Activated CD4-positive, alpha-beta memory T cell treated with anti-CD3 and anti-CD28 coated beads for 36 hours (primary cell): ENCODE results near the gene ARID5B. TPM values are rescaled to one million over a fixed set of nuclear protein-coding genes. Genes with fewer than 3 reads are reported as not detected.

Source experiments
- CTCF ChIA-PET: fragments of 350-600 bp; sonication (Branson Sonifier 250); formaldehyde crosslinking; loops from one replicate; lab custom pipeline; 2021; ENCODE audit warnings: antibody characterized with exemption, inconsistent platforms; lab: Charles Lee
- POLR2A ChIA-PET: fragments of 350-600 bp; sonication (Branson Sonifier 250); formaldehyde crosslinking; loops from one replicate; lab custom pipeline; 2021; ENCODE audit warnings: antibody characterized with exemption; lab: Charles Lee
- DNase-seq: peaks from one replicate; pipeline ENCODE4 v3.0.0-alpha.2; 2020
- H3K27ac Mint-ChIP-seq: one replicate; pipeline ENCODE4 v1.8.0; 2021; ENCODE audit warnings: mixed read lengths
- H3K27me3 Mint-ChIP-seq: one replicate; pipeline ENCODE4 v1.8.0; 2021; ENCODE audit warnings: mixed read lengths
- H3K36me3 Mint-ChIP-seq: one replicate; pipeline ENCODE4 v1.8.0; 2021; ENCODE audit warnings: mixed read lengths
- H3K4me1 Mint-ChIP-seq: one replicate; pipeline ENCODE4 v1.8.0; 2021; ENCODE audit warnings: low read depth, mixed read lengths
- H3K4me3 Mint-ChIP-seq: one replicate; pipeline ENCODE4 v1.8.0; 2021; ENCODE audit warnings: mild to moderate bottlenecking, mixed read lengths
- H3K9me3 Mint-ChIP-seq: one replicate; pipeline ENCODE4 v1.8.0; 2021; ENCODE audit warnings: mixed read lengths
- intact Hi-C: fragments of 100-400 bp; cut with micrococcal nuclease; formaldehyde crosslinking; loops from one replicate; pipeline ENCODE4 v1.15.1; 2023
- total RNA-seq, 2 experiments: library from RNA; stranded (reverse); gene quantifications; one replicate each; pipeline ENCODE4 v1.2.3, GENCODE V29; 2021

Gene ARID5B
- total RNA-seq, 2 experiments from 2014 or later = 79.4 to 79.6 TPM

DNA sequence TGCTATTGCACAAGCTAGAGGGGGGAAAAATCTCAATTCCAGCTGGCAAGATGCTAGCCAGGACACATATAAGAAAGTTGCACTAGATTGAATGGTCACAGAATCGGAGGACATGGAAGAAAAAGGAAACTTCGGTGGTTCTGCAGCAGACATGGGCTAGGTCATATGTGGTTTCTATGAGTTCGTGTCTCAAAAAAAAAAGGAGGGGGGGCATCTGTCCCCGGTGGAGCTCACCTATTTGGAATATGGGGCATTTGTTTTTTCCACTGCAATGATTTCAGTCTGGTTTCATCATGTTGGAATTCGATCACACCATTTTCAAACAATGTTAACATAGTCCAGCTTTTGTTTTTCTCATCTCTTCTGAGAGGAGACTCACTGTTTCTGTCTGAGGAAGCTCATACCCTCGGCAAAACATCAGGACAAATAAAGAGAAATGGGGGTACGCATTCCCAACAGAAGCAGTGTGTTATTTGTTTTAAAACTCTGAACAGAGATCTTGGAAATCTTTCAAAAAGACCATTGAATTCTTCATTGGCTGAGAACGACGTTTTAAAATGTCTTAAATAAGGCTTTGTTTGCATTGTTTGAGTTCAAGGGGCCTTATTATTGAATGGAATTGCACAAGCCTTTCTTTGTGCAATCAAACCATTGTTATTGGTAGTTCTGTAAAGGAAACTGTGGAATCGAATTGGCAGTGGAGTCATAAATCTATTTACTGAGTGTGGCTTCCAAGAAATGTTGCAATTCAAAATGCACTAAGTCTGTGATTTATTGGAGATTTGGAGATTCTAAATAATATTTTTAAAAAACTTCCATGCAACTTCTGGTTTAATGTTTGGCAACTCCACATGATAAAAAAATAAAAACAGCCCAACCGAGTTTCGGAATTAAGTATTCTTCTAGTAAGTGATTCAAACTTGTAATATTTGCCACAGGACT lies 194.0 kb downstream of the ARID5B start:
- POLR2A ChIA-PET = no interaction called here
- CTCF ChIA-PET = interaction anchor here (0.7 kb wide), 1 partner anchor 137 kb away, joined by 3 read pairs; no protein-coding TSS in a partner anchor

DNA sequence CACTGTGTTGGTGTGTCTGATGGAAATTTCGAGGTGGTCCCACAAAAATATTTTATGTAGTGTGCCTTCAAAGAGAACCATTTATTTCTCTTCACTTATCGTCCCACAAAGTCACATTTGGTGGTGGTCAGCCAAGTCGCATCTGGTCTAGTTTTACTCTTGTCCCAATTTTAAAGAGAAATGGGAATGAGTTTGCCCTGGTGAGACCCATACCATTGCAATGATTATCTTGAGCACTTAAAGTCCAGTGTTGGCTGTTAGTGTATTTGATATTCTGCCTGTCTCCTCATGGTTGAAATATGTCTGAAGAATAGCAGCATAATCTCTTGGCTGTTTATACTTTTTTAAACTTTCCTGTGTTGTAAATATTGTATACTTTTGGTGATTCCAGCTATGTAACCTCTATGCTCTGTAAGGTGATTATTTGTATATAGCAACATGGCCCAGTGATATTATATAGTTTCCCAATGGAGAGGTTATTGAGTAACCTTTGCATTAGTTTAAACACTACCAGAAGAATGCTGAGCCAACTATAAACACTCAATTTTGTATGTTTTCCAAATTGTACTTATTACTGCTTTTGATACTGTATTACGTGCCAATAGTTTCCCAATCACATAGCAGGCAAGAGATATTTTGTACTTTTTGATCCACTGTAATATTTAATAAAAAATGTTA lies 194.9 kb downstream of the ARID5B start:
- ChIA-PET POLR2A (interaction anchor here (0.7 to 1.4 kb wide), 2 partner anchors 34 to 88 kb away, joined by 3 read pairs; no protein-coding TSS in a partner anchor), CTCF (interaction anchor here (0.7 kb wide), 1 partner anchor 136 kb away, joined by 3 read pairs; no protein-coding TSS in a partner anchor)
- no peak overlapping the region for H3K4me3 Mint-ChIP-seq
- H3K27ac Mint-ChIP-seq = no peak overlapping the region
- peaks cover 32% of the 10 kb centered on the region for H3K4me1 Mint-ChIP-seq
- no peak for DNase-seq
- H3K36me3 Mint-ChIP-seq = peaks cover 55% of the 10 kb centered on the region
- H3K27me3 Mint-ChIP-seq = no peaks in the 10 kb centered on the region
- intact Hi-C loops = no loop called here
- no peaks in the 10 kb centered on the region for H3K9me3 Mint-ChIP-seq

More for the DNA sequence above, 194.0 kb downstream of the ARID5B start:
- no peak for DNase-seq
- H3K4me3 Mint-ChIP-seq = no peak overlapping the region
- H3K27me3 Mint-ChIP-seq = no peaks in the 10 kb centered on the region
- H3K27ac Mint-ChIP-seq = peak overlapping the region; percentile 3
- H3K4me1 Mint-ChIP-seq = peaks cover 36% of the 10 kb centered on the region
- no peaks in the 10 kb centered on the region for H3K9me3 Mint-ChIP-seq
- peaks cover 65% of the 10 kb centered on the region for H3K36me3 Mint-ChIP-seq
- intact Hi-C loops = no loop called here

DNA sequence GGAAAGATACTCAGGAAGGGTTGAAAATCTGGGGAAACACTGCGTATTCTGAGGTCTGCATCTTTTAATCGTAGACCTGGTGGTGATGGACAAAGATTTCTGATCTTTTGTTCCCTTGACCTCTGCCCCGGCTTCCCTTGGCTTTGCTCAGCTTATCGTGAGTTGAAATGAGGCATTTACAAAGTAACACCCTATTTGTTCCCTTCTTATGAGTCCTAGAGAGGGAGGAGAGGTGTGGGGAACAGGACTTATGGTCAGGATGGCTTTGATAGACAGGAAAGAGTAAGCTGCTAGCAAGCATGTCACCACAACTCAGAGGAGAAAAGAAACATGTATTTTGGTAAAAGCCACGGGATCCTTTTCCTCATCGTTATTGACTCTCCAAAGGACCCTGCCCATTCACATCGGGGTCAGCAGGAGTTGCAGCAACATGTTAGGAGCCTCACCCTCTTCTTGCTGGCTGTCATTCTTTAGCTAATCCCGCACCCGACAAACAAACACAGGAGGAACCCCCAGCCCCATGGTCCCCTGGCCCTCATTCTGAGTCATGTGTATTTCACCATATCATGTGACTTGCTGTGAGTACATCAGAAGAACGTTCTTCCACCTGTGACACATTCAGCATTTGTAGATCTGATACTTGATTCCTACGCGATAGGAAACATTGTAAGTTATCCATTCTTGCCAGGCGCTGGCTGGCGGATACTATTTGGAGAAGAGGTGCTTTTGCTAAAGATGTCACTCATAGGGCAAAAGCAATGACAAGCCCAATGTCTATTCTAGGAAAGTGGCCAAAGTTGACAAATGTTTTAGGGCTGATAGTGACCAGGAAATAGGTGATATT lies 197.0 kb downstream of the ARID5B start:
- intact Hi-C loops = no loop called here
- Mint-ChIP-seq H3K4me1 (peaks cover 22% of the 10 kb centered on the region), H3K4me3 (no peak overlapping the region), H3K27me3 (no peaks in the 10 kb centered on the region), H3K27ac (peak overlapping the region; percentile 43), H3K36me3 (peaks cover 36% of the 10 kb centered on the region), H3K9me3 (no peaks in the 10 kb centered on the region)
- CTCF ChIA-PET = no interaction called here
- POLR2A ChIA-PET = interaction anchor here (1.2 kb wide), 1 partner anchor 147 kb away, joined by 3 read pairs; no protein-coding TSS in a partner anchor
- DNase-seq = no peak

DNA sequence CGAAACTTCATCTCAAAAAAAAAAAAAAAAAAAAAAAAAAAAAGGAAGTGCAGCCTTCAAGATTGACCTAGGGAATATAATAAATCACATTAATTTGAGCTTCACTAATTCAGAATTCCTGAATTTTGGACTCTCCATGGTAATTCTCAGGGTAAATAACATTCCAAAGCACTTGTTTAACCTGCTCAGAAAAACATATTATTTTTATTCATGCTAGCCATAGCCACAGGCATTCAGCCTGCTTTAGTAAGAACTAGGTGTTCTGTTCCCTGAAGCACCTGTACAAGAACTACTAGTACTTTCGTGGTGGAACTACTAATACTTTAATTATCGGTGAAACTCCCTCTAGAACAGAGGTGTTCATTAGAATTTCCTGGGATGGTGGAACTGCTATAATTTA lies 197.8 kb downstream of the ARID5B start:
- DNase-seq = no peak
- ChIA-PET POLR2A (interaction anchor here (1.2 kb wide), 1 partner anchor 146 kb away, joined by 3 read pairs; no protein-coding TSS in a partner anchor), CTCF (interaction anchor here (0.6 kb wide), 1 partner anchor 141 kb away, joined by 3 read pairs; no protein-coding TSS in a partner anchor)
- H3K9me3 Mint-ChIP-seq = no peaks in the 10 kb centered on the region
- no peak overlapping the region for H3K4me3 Mint-ChIP-seq
- no peaks in the 10 kb centered on the region for H3K27me3 Mint-ChIP-seq
- H3K4me1 Mint-ChIP-seq = peaks cover 17% of the 10 kb centered on the region
- no peak overlapping the region for H3K27ac Mint-ChIP-seq
- intact Hi-C loops = no loop called here
- peaks cover 28% of the 10 kb centered on the region for H3K36me3 Mint-ChIP-seq

DNA sequence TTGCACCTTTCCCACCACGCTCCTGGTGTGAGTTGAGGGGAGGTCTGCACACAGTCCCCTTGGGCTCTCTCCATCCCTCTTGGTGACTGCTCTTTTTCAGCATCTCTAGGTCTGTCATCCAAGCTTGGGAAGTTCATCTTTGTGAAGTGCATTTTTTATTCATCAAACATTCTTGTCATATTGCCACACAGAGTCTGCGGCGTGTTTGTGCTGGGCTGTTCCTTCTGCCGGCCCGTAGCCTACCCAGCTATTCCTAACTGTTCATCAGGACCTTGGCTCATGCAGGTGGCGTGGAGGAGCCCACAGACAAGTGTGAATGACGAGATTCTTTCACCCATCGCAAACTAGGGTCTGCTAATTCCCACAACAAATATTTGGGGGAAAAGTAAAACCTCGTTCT lies 202.4 kb downstream of the ARID5B start:
- H3K4me1 Mint-ChIP-seq = peaks cover 19% of the 10 kb centered on the region
- DNase-seq = no peak
- no peak overlapping the region for H3K4me3 Mint-ChIP-seq
- intact Hi-C loops = no loop called here
- ChIA-PET CTCF (interaction anchor here (0.6 kb wide), 1 partner anchor 73 kb away, joined by 4 read pairs; no protein-coding TSS in a partner anchor), POLR2A (no interaction called here)
- H3K27ac Mint-ChIP-seq = no peak overlapping the region
- no peaks in the 10 kb centered on the region for H3K9me3 Mint-ChIP-seq
- H3K36me3 Mint-ChIP-seq = peaks cover under 1% of the 10 kb centered on the region
- no peaks in the 10 kb centered on the region for H3K27me3 Mint-ChIP-seq

DNA sequence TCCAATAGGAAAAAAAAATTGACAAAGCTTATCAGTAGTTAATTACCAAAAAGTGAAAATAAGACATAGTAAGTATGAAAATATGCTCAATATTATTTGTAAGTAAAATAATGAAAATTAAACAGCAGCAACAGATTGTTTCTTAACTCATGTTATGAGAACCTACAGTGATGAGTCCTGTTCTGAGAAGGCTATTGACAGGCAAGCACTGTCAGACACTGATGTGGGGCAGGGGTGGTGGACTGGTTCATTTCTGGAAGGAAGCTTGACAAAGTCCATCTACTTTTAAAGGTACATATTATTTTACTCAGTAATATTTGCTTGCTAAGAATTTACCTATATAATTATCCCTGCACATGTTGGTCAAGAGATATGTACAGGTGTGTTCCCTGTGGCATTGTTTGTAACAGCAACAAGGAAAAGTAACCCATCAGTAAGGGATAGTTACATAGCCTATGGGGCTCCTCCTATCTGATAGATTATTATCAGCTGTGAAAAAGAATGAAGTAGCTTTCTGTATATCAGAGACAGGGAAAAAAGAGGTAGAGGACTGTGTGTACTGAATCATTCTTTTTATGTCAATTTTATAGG lies 205.5 kb downstream of the ARID5B start:
- Mint-ChIP-seq H3K27ac (no peak overlapping the region), H3K36me3 (no peaks in the 10 kb centered on the region), H3K4me1 (peaks cover 34% of the 10 kb centered on the region), H3K4me3 (no peak overlapping the region), H3K27me3 (no peaks in the 10 kb centered on the region), H3K9me3 (no peaks in the 10 kb centered on the region)
- no peak for DNase-seq
- ChIA-PET POLR2A (interaction anchor here (0.5 to 2.0 kb wide), 2 partner anchors 58 to 93 kb away, joined by 3 to 6 read pairs; no protein-coding TSS in a partner anchor), CTCF (interaction anchor here (0.8 to 1.3 kb wide), 2 partner anchors 138 to 211 kb away, joined by 3 read pairs; no protein-coding TSS in a partner anchor)
- intact Hi-C loops = no loop called here

DNA sequence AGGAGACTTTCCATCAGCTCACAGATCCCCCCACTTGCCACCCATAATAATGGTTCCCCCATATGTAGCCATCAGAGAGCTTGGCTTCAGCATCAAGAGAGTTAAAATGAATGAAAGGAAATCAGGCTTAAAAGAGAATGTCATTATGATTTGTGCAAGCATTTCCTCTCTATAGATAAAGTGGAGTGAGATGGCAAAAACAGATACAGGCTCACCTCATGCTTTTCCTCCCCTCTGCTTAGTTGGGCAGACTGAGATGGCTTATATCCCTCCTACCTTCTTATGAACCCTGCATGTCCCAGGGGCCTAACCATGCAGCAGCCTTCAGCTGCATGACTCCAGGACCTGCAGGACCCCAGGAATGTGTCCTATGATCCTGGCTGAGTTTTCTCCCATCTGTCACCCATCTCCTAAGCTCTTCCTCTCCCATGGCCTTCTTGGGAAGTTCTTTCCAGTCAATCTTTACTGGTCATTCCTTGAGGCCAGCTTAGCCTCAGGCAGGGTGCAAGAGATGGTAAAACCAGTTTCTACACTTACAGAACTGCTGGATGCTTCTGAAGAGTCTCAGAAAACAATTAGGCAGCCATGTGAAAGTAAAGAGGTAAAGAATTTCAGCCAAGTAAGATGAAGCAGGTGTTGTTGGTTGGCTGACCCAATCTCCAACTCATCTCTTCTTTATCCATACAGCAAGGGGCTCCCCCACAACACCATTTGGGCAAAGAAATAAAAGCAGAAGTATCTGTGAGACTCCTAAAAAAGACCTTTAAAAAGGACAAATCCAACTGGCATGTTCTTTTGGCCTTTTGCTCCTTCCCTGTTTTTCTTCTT lies 207.5 kb downstream of the ARID5B start:
- Mint-ChIP-seq H3K36me3 (no peaks in the 10 kb centered on the region), H3K9me3 (no peaks in the 10 kb centered on the region), H3K27me3 (no peaks in the 10 kb centered on the region), H3K4me1 (peaks cover 44% of the 10 kb centered on the region), H3K27ac (no peak overlapping the region), H3K4me3 (no peak overlapping the region)
- no peak for DNase-seq
- POLR2A ChIA-PET = no interaction called here
- CTCF ChIA-PET = no interaction called here
- intact Hi-C loops = no loop called here

DNA sequence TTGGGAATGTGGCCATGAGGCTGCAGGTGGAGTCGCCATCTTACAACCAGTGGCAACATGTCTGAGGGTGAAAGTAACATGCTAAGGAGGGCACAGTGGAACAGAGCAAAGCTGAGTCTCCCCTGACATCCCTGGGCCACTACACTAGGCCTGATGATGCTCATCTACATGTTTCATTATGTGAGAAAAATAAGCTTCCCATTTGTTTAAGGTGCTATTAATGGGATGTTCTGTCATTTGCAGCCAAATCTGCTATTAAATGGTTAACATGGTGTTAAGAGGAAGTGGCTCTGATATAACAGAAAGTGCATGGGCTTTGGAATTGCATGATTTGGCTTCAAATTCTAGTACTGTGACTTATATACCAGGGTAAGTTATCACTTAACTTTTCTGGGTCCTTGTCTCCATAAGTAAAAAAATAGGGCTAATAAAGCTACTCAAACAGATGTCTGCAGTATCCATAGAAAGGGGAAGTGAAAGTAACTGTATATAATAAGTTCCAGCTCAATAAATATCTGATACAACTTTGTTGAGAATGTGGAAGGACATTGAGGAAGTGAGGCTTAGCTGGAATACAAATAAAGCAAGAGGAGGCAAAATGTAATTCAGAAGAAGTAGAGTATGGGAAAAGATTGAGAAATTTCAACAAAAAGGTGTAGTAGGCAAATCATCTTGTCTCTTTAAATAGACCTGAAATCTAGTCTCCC lies 208.2 kb downstream of the ARID5B start:
- ChIA-PET POLR2A (interaction anchor here (0.6 kb wide), 1 partner anchor 74 kb away, joined by 4 read pairs; no protein-coding TSS in a partner anchor), CTCF (no interaction called here)
- no peaks in the 10 kb centered on the region for H3K9me3 Mint-ChIP-seq
- intact Hi-C loops = loop anchor here (5.0 kb wide), 1 partner anchor 133 kb away; no protein-coding TSS in a partner anchor
- H3K27me3 Mint-ChIP-seq = no peaks in the 10 kb centered on the region
- no peak overlapping the region for H3K27ac Mint-ChIP-seq
- H3K4me1 Mint-ChIP-seq = peaks cover 46% of the 10 kb centered on the region
- no peaks in the 10 kb centered on the region for H3K36me3 Mint-ChIP-seq
- no peak for DNase-seq
- H3K4me3 Mint-ChIP-seq = no peak overlapping the region

DNA sequence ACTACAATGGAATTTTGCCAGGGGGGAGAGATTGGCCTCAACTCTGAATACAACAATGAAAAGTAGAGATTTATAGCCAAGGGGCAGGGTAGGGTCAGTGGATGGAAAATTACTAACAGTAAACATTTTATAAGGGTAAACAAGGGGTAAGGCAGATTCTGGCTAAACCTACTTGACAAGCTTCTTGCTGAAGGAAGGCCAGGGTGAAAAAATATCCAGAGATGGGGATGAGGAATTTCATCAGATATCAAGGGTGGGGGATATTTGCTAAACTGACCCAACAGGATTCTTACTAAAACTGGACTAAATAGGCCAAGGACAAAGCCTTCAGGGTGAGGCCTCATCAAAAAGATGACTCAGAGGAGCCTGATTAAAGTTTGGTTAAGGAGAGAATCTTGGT lies 210.8 kb downstream of the ARID5B start:
- intact Hi-C loops = loop anchor here (2.0 to 5.0 kb wide), 2 partner anchors 71 to 130 kb away; no protein-coding TSS in a partner anchor
- H3K4me1 Mint-ChIP-seq = peaks cover 35% of the 10 kb centered on the region
- no peaks in the 10 kb centered on the region for H3K36me3 Mint-ChIP-seq
- H3K27me3 Mint-ChIP-seq = no peaks in the 10 kb centered on the region
- CTCF ChIA-PET = no interaction called here
- H3K9me3 Mint-ChIP-seq = no peaks in the 10 kb centered on the region
- H3K27ac Mint-ChIP-seq = no peak overlapping the region
- no peak for DNase-seq
- no peak overlapping the region for H3K4me3 Mint-ChIP-seq
- POLR2A ChIA-PET = interaction anchor here (0.6 kb wide), 1 partner anchor 62 kb away, joined by 3 read pairs; no protein-coding TSS in a partner anchor

DNA sequence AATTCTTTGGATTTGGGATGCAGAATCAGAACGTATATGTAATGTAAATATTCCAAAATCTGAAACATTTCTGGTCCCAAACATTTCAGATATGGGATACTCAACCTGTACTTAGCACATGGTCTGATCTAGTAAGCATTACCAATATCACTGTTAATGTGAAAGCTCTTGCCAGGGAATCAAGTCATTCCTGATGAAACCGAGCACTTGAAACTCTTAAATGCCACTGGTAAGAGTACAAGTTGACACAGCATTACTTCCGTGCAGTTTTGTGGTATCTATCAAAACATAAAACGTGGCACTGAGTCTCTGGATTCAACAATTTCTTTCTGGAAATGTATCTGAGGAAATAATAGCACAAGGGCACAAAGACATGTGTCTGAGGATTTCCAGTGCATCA lies 211.5 kb downstream of the ARID5B start:
- Mint-ChIP-seq H3K36me3 (no peaks in the 10 kb centered on the region), H3K4me1 (peaks cover 33% of the 10 kb centered on the region), H3K9me3 (no peaks in the 10 kb centered on the region), H3K27ac (no peak overlapping the region), H3K4me3 (no peak overlapping the region), H3K27me3 (no peaks in the 10 kb centered on the region)
- intact Hi-C loops = loop anchor here (2.0 to 5.0 kb wide), 2 partner anchors 70 to 129 kb away; no protein-coding TSS in a partner anchor
- ChIA-PET POLR2A (interaction anchor here (0.6 kb wide), 1 partner anchor 63 kb away, joined by 3 read pairs; no protein-coding TSS in a partner anchor), CTCF (no interaction called here)
- no peak for DNase-seq
